ENCODE data around the gene LETMD1.
"Not testable (repeated sequence)": the region's sequence is repeated elsewhere in the genome, so short reads cannot be mapped to it uniquely, and the experiment has no call there.

LETMD1 gene, protein sequence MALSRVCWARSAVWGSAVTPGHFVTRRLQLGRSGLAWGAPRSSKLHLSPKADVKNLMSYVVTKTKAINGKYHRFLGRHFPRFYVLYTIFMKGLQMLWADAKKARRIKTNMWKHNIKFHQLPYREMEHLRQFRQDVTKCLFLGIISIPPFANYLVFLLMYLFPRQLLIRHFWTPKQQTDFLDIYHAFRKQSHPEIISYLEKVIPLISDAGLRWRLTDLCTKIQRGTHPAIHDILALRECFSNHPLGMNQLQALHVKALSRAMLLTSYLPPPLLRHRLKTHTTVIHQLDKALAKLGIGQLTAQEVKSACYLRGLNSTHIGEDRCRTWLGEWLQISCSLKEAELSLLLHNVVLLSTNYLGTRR

GRCh38 chr12:51047655-51048540, at the start of gene LETMD1:
LETMD1 (plus strand) TSS chr12:51048327; CDS start chr12:51048357, 30 bp downstream.
- DNase-seq, result peak; percentile 96

DNA sequence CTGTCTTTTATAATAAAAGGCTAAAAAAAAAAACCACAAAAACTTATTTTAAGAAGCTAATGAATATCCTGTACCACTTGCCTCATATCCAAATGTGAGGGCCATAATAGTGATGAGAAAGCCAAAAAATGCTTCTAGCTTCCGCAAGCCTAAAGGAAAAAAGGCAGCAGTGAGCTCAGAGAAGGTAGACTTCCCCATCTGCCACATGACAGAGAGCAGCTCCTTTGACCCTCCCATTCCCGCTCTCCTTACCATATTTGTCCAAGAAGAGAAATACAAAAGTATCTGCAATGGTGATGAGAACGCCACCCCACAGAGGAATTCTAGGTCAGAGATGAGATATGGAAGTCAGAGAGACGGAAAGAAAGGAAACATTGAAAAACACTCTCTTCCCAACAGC, 49.0 kb upstream of the LETMD1 start:
- DNase-seq, result no peak

DNA sequence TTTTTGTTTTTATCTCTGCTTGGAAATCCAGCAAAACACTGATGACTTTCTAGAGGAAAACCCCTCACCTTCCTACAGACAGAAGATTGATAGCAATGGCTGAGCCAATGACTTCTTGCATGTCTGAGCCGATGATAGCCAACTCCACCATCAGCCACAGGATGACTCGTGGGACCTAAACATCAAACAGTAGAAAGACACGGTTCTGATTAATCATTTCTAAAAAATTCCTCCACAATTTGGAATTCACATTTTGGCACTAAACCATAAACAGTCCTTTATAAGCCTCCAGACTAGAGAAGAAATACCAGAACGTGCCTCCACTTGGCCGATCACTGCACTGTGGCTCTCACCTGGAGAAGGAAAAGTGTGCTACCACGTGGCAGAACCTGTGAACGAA, 47.9 kb upstream of the LETMD1 start:
- DNase-seq, result no peak

GRCh38 chr12:51001799-51002198, 46.3 kb upstream of the LETMD1 start:
- no peak for DNase-seq

GRCh38 chr12:51004504-51004903, 43.6 kb upstream of the LETMD1 start:
- no peak for DNase-seq

DNA sequence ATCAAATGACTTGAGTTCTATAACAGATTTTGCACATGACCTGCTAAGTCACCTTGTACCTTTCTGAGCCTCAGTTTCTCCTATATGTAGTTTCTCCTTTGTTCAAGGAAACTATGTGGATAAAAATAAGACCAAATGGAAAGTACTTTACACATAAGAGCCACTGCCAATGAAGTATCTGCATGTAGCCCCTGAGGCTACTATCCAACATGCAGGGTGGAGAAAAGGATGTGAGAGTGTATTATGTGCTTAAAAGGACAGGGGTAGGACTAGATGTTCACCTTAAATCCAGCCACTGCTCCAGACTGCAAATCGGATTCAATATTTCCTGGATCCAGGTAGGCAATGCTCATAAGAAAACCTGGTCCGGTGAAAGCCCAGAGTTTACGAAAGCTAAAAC, 43.1 kb upstream of the LETMD1 start:
- no peak for DNase-seq

GRCh38 chr12:51005671-51006070, 42.5 kb upstream of the LETMD1 start:
- DNase-seq, result no peak

DNA sequence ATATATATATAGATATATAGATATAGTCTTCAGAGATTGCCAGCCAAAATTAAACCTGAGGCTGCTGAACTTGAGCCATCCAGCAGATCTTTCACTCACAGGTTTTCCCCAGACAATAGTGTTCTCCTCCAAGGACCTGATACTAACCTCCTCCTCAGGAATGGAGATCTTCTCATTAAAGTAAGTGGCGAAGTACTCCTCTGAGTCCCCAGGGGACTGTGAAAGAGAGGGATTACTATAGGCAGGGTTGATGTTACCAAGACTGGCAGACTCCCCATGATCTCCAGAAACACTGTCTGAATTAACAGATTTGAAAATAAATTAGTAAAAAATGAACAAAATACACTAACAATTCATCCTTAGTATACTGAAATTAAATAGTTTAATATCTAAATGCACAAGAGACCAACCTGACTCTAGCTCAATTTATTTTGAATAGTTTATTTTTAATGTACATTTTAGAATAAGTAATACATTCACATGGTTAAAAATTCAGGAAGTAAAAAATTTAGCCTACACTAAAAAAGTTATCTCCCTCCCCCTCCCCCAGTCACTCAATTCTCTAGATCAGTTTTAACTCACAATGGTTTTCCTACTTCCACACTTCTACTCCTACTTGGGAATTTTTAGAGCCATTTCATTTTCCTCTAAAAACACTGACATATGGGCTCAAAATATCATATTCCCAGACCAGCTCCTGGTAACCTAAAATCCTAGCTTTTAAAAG, 39.6 kb upstream of the LETMD1 start:
- no peak for DNase-seq

DNA sequence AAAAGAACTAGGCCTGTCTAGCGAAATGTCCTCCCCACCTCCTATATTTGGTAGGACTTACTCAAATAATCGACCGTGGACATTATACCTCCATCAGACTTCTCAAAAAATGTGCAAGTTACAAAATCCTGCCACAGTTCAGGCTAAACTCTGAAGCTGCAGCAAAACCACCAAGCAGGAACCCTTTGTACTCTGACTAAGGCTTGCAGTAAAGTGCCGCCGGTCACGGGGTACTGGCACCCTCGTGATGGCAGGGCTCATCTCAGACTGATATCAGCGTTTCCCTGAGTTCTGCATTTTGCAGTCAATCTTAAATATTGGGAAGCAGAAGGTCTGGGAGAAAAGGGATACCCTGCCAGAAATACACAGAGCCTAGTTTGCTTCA, 39.1 kb upstream of the LETMD1 start:
- DNase-seq, result no peak

GRCh38 chr12:51011955-51012354, 36.2 kb upstream of the LETMD1 start:
- DNase-seq, result no peak

GRCh38 chr12:51012570-51013236, 35.4 kb upstream of the LETMD1 start:
- no peak for DNase-seq

- no peak for DNase-seq
These were observed 34.7 kb upstream of the LETMD1 start for GRCh38 chr12:51013441-51013840.

DNA sequence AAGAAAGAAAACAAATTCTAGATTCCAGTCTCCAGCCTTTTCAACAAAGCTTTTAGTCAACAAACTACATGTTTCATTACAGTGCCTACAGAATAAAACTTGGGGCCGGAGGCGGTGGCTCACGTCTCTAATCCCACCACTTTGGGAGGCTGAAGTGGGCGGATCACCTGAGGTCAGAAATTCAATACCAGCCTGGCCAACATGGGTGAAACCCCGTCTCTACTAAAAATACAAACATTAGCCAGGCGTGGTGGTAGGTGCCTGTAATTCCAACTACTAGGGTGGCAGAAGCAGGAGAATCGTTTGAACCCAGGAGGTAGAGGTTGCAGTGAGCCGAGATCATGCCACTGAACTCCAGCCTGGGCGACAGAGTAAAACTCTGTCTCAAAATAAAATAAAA, 33.7 kb upstream of the LETMD1 start:
- DNase-seq, result not testable (repeated sequence)

- DNase-seq, result no peak
These were observed 30.7 kb upstream of the LETMD1 start for GRCh38 chr12:51017452-51017851.

GRCh38 chr12:51018956-51019355, 29.2 kb upstream of the LETMD1 start:
- no peak for DNase-seq

GRCh38 chr12:51019927-51020326, 28.2 kb upstream of the LETMD1 start:
- no peak for DNase-seq

- DNase-seq, result no peak
These were observed 27.5 kb upstream of the LETMD1 start for GRCh38 chr12:51020448-51021182.

DNA sequence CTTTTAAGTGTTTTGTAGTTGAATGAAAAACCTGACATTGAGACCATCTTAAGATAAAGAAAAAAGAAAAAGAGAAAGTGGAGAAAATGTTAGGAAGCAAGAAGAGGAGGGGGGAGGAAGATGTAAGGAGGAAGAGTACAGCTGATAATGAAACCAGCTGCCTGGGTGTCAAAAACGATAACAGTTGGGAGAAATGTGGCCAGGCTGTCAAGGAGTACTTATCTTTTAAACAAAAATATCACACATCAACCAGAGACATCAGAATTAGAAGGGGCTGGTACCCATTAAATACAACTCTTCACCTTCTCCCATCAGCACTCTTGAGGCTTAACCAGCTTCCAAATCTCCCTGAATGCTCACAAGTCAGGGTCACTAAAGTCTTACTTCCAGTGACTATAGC, 26.4 kb upstream of the LETMD1 start:
- DNase-seq, result no peak

- DNase-seq, result no peak
These were observed 24.3 kb upstream of the LETMD1 start for GRCh38 chr12:51023625-51024382.

- DNase-seq, result peak; percentile 37
These were observed 22.7 kb upstream of the LETMD1 start for GRCh38 chr12:51025338-51025835.

Data from left hindlimb (tissue), 1 donor.